Ramos (cell line): ENCODE measurements around the gene RGS12.

ENCODE experiments used
- in situ Hi-C: fragments of 300-500 bp; cut with MboI; formaldehyde crosslinking; loops from one replicate; pipeline ENCODE4 v1.14.3; 2022; ENCODE audit warnings: low sequenced_read_pairs; ENCODE audit not compliant: unreplicated experiment

RGS12 gene

GRCh38 chr4:3305610-3306371, 13.0 kb downstream of the RGS12 start:
- in situ Hi-C loops = no loop called here

DNA sequence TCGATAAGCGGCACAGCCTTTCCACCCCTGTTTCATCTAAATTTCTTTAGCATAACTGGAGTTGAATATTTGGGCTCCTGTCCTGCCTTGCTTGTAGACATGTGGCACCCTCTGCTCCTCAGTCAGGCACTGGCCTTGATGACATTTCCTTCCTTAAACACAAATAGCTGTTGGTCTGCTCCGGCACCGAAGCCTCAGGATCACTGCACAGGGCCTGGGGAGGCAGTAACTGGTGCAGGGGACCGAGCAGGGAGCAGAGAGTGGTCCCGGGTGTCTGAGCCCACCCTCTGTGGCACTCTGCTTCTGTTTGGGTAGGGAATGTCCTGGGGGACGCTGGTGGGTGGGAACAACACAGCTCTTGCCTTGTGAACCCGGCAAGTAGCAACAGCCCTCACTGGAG, 13.6 kb downstream of the RGS12 start:
- in situ Hi-C loops = no loop called here

GRCh38 chr4:3307060-3307459, 14.2 kb downstream of the RGS12 start:
- in situ Hi-C loops = no loop called here

GRCh38 chr4:3307486-3307885, 14.7 kb downstream of the RGS12 start:
- in situ Hi-C loops = no loop called here

DNA sequence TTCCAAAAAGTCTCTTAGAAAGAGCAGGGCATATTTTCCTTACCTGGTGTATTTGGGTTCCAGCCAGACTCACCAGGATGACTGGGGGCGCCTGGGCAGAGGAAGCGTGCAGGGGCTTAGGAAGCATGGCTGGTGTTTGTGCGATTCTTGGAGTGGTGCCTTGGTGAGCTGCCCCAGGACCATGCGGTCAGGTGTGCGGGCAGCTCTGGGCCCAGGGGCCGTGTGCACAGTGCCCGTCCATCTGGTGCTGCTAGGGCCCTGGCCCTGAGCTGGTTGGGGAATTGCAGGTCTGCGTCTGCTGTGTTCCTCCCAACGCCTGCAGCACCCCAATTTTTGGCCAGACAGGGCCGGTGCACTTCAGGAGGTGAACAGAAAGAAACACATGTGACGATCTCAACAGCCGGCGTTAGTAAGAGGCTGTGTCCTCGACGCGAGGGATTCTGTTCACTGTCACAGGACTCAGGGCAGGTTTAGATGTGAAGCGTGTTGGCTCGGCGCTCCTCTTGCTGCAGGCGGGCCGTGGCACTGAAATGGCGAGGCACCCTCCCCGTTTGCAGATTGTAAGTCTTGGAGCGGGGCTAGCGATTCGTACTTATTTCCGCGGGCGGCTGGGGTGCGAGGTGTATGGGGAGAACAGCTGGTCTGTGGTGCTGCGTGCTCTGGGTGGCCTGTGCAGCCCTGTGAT, 15.2 kb downstream of the RGS12 start:
- in situ Hi-C loops = no loop called here

GRCh38 chr4:3308691-3309090, 15.9 kb downstream of the RGS12 start:
- in situ Hi-C loops = no loop called here

DNA sequence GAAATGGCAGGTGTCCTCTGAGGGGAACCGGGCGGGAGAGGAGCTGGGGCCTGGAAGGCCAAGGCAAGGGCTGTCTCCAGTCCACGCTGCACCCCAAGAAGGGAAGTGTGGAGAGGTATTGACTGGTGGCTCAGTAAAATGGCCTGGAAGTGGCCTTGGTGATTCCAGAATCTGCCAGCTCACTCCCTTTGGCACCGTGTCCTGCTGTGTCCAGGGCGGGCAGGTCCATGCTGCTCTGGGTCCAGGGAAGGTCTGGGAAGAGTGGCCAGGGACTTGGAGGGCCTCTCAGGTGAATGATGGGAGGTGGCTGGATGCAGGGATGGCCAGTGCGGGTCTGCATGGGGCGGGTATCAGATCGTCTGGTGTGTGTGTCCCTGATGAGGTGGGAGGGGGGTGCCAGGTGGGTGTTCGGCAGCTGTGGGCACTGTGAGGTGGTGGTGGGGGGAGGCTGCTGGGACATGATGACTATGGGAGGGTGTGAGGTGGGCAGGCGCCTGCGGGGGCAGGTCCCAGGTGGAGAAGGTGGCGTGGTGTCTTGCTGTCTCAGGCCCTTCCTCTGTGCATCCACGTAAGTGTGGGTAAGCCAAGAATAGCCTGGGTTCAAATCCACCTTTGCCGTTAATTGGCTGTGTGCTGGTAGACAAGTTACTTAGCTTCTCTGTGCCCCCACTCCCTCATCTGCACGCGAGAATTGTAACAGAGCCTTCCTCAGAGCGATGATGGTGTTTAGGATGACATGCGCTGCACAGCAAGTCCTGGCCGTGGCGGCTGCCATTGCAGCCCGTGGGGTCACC, 17.7 kb downstream of the RGS12 start:
- in situ Hi-C loops = no loop called here

DNA sequence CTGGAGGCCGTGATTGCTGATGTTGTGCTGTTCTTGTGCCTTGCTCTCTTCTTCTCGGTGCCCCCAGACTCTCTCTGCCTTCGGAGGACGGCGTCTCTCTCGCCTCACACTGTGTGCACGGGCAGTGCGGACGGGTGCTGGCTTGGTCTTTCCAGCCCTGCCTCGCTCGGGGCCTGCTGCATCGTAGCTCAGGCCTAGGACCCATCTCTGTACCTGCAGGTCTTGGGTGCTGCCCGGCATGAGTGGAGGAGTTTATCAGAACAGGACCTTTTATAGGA, 18.2 kb downstream of the RGS12 start:
- in situ Hi-C loops = no loop called here

DNA sequence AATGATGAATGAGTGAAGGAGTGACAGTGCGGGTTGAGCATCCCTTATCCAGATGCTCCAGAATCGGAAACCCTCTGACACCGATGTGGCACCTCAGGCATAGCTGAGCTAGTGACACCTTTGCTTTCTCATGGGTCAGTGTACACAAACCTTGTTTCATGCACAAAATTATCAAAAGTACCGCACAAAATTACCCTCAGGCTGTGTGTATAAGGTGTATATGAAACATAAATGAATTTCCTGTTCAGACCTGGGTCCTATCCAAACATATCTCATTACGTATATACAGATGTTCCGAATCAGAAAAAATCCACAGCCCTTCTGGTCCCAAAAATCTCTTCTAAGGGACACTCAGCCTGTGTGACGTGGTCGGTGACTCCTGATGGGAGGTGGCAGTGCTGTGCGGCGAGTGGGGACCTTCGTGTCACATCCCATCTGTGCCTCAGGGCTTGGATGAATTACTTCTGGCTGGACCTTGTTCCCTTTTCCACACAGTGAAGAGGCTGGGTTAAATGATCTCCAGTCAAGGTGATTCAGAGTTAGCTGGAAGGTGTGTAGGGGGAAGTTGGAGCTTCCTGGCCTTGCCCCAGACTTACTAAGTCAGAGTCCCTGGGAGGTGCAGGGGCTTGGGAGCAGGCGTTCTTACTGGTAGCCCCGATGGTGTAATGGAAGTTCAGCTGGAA, 18.8 kb downstream of the RGS12 start:
- in situ Hi-C loops = no loop called here

DNA sequence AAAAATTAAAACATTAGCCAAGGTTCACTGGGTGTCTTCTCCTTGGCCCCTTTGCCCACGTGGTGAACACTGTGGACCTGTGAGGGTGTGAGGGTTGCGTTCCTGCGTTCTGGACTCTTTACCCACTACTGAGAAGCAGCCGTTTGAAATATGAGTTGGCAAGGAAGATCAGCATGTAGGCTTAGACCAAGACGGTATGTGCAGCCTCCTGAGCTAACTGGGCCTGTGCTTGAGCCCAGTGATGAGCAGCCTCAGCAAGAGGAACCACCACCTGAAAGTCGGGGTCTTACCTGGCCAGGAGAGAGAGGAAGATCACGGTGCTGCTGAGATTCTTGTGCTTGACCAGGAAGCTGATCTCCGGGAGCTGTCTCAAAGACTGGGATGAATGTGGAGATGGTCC, 19.5 kb downstream of the RGS12 start:
- in situ Hi-C loops = no loop called here

DNA sequence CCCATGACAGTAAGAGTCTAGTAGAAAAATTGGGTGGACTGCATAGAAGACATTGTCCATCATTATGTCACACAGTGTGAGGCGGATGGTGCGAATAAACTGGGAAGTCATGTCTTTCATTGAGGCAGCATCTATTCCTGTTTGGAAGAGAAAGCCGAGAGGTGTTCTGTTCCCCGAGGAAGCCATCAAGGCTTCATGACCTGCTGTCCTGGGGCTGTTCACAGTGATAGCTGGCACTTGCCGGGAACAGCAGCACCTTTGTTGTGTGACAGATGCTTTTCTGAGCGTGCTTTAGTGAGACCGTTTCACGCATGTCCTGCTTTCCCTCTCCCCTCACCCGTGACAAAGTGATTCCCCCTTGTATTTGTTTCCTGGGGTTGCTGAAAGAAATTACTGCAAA, 20.3 kb downstream of the RGS12 start:
- in situ Hi-C loops = no loop called here

GRCh38 chr4:3313556-3314228, 20.9 kb downstream of the RGS12 start:
- in situ Hi-C loops = no loop called here

GRCh38 chr4:3314706-3315260, 22.0 kb downstream of the RGS12 start:
- in situ Hi-C loops = no loop called here

- in situ Hi-C loops = no loop called here
Observed at GRCh38 chr4:3315566-3315965, 22.7 kb downstream of the RGS12 start.

- in situ Hi-C loops = no loop called here
Observed at GRCh38 chr4:3316146-3316545, 23.3 kb downstream of the RGS12 start.

GRCh38 chr4:3317011-3317655, 24.3 kb downstream of the RGS12 start:
- in situ Hi-C loops = no loop called here

- in situ Hi-C loops = no loop called here
Observed at GRCh38 chr4:3317656-3318211, 24.9 kb downstream of the RGS12 start.

DNA sequence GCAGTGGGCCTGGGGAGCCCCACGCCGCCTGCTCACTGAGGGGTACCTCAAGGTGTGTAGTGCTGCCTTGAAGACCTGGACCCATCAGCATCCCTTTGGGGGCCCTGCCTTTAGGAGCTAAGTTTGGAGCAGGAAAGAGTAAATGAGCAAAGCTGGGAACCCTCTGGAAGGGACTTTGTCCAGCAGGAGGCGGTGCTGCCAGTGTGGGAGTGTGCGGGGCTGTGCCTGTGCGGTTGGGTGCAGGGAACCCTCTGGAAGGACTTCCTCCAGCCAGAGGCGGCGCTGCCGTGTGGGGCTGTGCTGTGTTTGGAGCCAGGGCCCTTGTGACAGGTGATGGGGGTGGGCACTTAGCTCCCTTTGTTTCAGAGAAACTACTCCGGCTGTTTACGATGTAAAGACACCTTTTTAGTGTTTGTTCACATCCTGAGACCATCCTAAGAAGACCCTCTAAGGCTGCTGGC, 25.8 kb downstream of the RGS12 start:
- in situ Hi-C loops = no loop called here

DNA sequence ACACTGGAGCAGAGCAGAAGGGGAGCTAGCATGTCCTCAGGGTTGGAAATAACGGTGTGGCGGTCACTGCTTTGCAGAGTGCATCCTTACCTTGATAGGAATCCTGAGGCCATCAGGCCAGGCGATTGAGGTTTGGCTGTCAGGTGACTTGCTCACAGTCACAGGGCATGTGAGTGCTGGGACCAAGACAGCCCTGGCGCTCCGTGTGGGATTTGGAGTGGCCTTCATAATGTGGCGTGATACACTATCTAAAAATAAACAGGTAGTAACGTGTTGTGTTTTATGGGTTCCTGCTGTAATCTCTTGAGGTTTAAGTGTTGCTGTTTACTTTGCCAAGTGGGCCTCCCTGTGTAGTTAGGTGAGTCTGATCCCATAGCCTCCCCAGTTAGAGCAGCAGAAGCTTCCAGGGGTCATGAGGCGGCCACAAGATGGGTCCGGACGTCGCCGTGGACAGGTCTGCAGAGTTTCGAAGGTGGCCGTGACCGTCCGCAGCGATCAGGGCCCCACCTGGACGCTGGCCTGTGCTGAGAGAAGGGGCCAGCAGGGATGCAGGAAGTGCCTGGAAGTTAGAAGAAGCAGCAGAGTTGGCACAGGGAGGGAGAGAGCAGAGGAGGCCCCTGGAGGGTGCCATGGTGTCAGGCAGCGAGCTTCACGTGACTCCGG, 27.7 kb downstream of the RGS12 start:
- in situ Hi-C loops = no loop called here
